H9 (cell line): ENCODE results near the gene CDH4. TPM values are rescaled to one million over a fixed set of nuclear protein-coding genes. Genes with fewer than 3 reads are reported as not detected.

ENCODE experiments used
- DNase-seq: peaks from one replicate; pipeline ENCODE4 v3.0.0-alpha.2; 2017
- H2AFZ ChIP-seq: one replicate; pipeline ENCODE4 v1.6.1; 2013; ENCODE audit warnings: mild to moderate bottlenecking, low read length, control low read depth, moderate library complexity
- H2AK5ac ChIP-seq: 2 replicates; pipeline ENCODE4 v1.6.1; 2013; ENCODE audit warnings: low read length, control low read depth, mixed read lengths; ENCODE audit not compliant: insufficient read length
- H2BK120ac ChIP-seq: one replicate; pipeline ENCODE4 v1.6.1; 2013; ENCODE audit warnings: low read depth, mild to moderate bottlenecking, low read length, control low read depth, inconsistent platforms; ENCODE audit not compliant: poor library complexity, severe bottlenecking
- H2BK12ac ChIP-seq: 2 replicates; pipeline ENCODE4 v1.6.1; 2013; ENCODE audit warnings: low read length, control low read depth, mixed read lengths, low read depth; ENCODE audit not compliant: insufficient read length
- H2BK15ac ChIP-seq: 2 replicates; pipeline ENCODE4 v1.6.1; 2013; ENCODE audit warnings: low read depth, low read length, control low read depth
- H2BK20ac ChIP-seq: one replicate; pipeline ENCODE4 v1.6.1; 2013; ENCODE audit warnings: low read depth, mild to moderate bottlenecking, low read length, control low read depth, inconsistent platforms; ENCODE audit not compliant: poor library complexity, severe bottlenecking
- H2BK5ac ChIP-seq: 2 replicates; pipeline ENCODE4 v1.6.1; 2013; ENCODE audit warnings: low read length, control low read depth, mixed read lengths; ENCODE audit not compliant: insufficient read length
- H3K14ac ChIP-seq: 2 replicates; pipeline ENCODE4 v1.6.1; 2013; ENCODE audit warnings: low read length, control low read depth; ENCODE audit not compliant: insufficient read depth
- H3K18ac ChIP-seq: 2 replicates; pipeline ENCODE4 v1.6.1; 2013; ENCODE audit warnings: low read depth, mild to moderate bottlenecking, mixed read lengths, low read length, control low read depth; ENCODE audit not compliant: insufficient read length
- H3K23ac ChIP-seq: 2 replicates; pipeline ENCODE4 v1.6.1; 2013; ENCODE audit warnings: low read length, control low read depth, mixed read lengths, low read depth; ENCODE audit not compliant: insufficient read length
- H3K23me2 ChIP-seq: 2 replicates; pipeline ENCODE4 v1.6.1; 2013; ENCODE audit warnings: low read depth, mild to moderate bottlenecking, mixed read lengths, low read length, control low read depth; ENCODE audit not compliant: insufficient read length, poor library complexity, severe bottlenecking
- H3K27ac ChIP-seq: 2 replicates; pipeline ENCODE4 v1.5.1; 2013; ENCODE audit warnings: low read length, control low read depth, mixed read lengths, low read depth; ENCODE audit not compliant: insufficient read length
- H3K27me3 ChIP-seq: 2 replicates; pipeline ENCODE4 v1.6.1; 2013; ENCODE audit warnings: low read length, control low read depth, inconsistent platforms; ENCODE audit not compliant: insufficient read depth
- H3K4ac ChIP-seq: 2 replicates; pipeline ENCODE4 v1.6.1; 2013; ENCODE audit warnings: low read depth, mild to moderate bottlenecking, control low read depth, inconsistent platforms, low read length, moderate library complexity
- H3K4me1 ChIP-seq: 2 replicates; pipeline ENCODE4 v1.6.1; 2013; ENCODE audit warnings: low read length, control low read depth, inconsistent platforms; ENCODE audit not compliant: insufficient read depth
- H3K4me2 ChIP-seq: 2 replicates; pipeline ENCODE4 v1.6.1; 2013; ENCODE audit warnings: low read length, control low read depth, mixed read lengths; ENCODE audit not compliant: insufficient read length, insufficient read depth
- H3K56ac ChIP-seq: 2 replicates; pipeline ENCODE4 v1.6.1; 2013; ENCODE audit warnings: low read depth, mild to moderate bottlenecking, mixed read lengths, low read length, control low read depth; ENCODE audit not compliant: insufficient read length
- H3K79me1 ChIP-seq: 2 replicates; pipeline ENCODE4 v1.6.1; 2013; ENCODE audit warnings: low read depth, mild to moderate bottlenecking, moderate library complexity, low read length, control low read depth, inconsistent platforms; ENCODE audit not compliant: insufficient read depth, poor library complexity, severe bottlenecking
- H3K79me2 ChIP-seq: 2 replicates; pipeline ENCODE4 v1.6.1; 2013; ENCODE audit warnings: low read length, control low read depth, inconsistent platforms; ENCODE audit not compliant: insufficient read depth
- H3K9ac ChIP-seq: 2 replicates; pipeline ENCODE4 v1.6.1; 2013; ENCODE audit warnings: low read length, control low read depth, mixed read lengths; ENCODE audit not compliant: insufficient read length; ENCODE audit errors: extremely low read depth
- H3K9me3 ChIP-seq: one replicate; pipeline ENCODE4 v1.6.1; 2013; ENCODE audit warnings: low read depth, low read length, inconsistent platforms; ENCODE audit not compliant: control insufficient read depth
- H3T11ph ChIP-seq: one replicate; pipeline ENCODE4 v1.6.1; 2013; ENCODE audit warnings: mild to moderate bottlenecking, low read length, control low read depth, inconsistent platforms
- H4K20me1 ChIP-seq: one replicate; pipeline ENCODE4 v1.6.1; 2013; ENCODE audit not compliant: control insufficient read depth, insufficient read length, insufficient read depth
- H4K5ac ChIP-seq: 2 replicates; pipeline ENCODE4 v1.6.1; 2013; ENCODE audit warnings: low read depth, mild to moderate bottlenecking, mixed read lengths, low read length, control low read depth; ENCODE audit not compliant: insufficient read length
- H4K8ac ChIP-seq: replicated peaks from 2 replicates; pipeline ENCODE4 v1.6.1; 2013; ENCODE audit warnings: low read length, control low read depth, mixed read lengths, low read depth; ENCODE audit not compliant: insufficient read length
- H4K91ac ChIP-seq: 2 replicates; pipeline ENCODE4 v1.6.1; 2013; ENCODE audit warnings: low read depth, mild to moderate bottlenecking, moderate library complexity, mixed read lengths, low read length, control low read depth; ENCODE audit not compliant: insufficient read length
- H3K27ac Mint-ChIP-seq, 3 experiments: 2 replicates in 2 of 3; 3 replicates in 1 of 3; pipeline ENCODE4 v1.8.0; 2020 to 2021; ENCODE audit warnings: mixed read lengths in 3 of 3, mild to moderate bottlenecking in 1 of 3, moderate library complexity in 1 of 3
- H3K27me3 Mint-ChIP-seq: 2 replicates; pipeline ENCODE4 v1.8.0; 2021; ENCODE audit warnings: low read depth, mild to moderate bottlenecking, moderate library complexity, mixed read lengths
- H3K36me3 Mint-ChIP-seq, 3 experiments: 2 replicates in 2 of 3; 3 replicates in 1 of 3; pipeline ENCODE4 v1.8.0; 2020 to 2021; ENCODE audit warnings: low read depth in 3 of 3, mixed read lengths in 3 of 3; ENCODE audit not compliant: insufficient read depth in 1 of 3
- H3K4me1 Mint-ChIP-seq, 2 experiments: 2 replicates each; pipeline ENCODE4 v1.8.0; 2020; ENCODE audit warnings: mixed read lengths in 2 of 2
- H3K4me3 Mint-ChIP-seq, 2 experiments: 2 replicates in 1 of 2; 3 replicates in 1 of 2; pipeline ENCODE4 v1.8.0; 2020 to 2021; ENCODE audit warnings: mild to moderate bottlenecking in 2 of 2, mixed read lengths in 2 of 2, moderate library complexity in 1 of 2
- H3K9me3 Mint-ChIP-seq, 2 experiments: 2 replicates in 1 of 2; 3 replicates in 1 of 2; pipeline ENCODE4 v1.8.0; 2020; ENCODE audit warnings: mild to moderate bottlenecking in 2 of 2, mixed read lengths in 2 of 2, moderate library complexity in 1 of 2
- WGBS: extraction: QIAGEN DNeasy Blood & Tissue Kit; methylation state at CpG from one replicate; pipeline ENCODE4 v1.1.7; 2013; ENCODE audit warnings: missing lambda C conversion rate, low lambda C conversion rate, mixed read lengths; ENCODE audit not compliant: insufficient read length; ENCODE audit errors: extremely low coverage; 5-methylcytosine and 5-hydroxymethylcytosine counted together
- total RNA-seq: library from RNA; stranded (reverse); gene quantifications from 2 replicates; pipeline ENCODE4 v1.2.1, GENCODE V29; 2021
- TF ChIP-seq, protein P1 (sequence below): fragments of 200-600 bp; sonication (generic); conservative IDR thresholded peaks from 3 replicates; pipeline ENCODE4 v1.8.0; 2021; ENCODE audit warnings: antibody characterized with exemption, mild to moderate bottlenecking

Gene CDH4
- total RNA-seq, 1 experiment from 2014 or later, result 3.0 TPM

DNA sequence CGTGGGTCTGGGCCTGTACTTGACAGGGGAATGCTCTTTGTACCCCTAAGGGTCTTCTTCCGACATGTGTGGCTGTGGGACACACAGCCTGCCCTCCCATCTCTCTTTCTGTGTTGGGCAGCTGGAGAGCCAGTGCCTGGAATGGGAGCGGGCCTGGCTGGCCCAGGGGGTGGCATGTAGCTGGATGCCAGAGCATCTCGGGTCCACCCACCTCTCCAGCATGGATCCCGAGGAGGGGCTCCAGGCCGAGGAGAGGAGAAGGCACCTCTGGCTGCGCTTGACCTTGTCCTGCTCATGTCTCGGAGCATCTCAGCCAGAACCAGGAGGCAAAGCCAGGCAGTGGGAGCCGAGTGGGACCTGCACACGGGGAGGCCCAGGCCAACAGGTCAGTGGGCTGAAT, 16.0 kb downstream of the CDH4 start:
- H3K9me3 ChIP-seq, result no peaks in the 10 kb centered on the region
- no peak overlapping the region for H3K4me3 Mint-ChIP-seq
- DNase-seq, result no peak
- no peak overlapping the region for H3K27ac Mint-ChIP-seq
- H2AFZ ChIP-seq, result no peak overlapping the region
- TF ChIP-seq, protein P1, sequence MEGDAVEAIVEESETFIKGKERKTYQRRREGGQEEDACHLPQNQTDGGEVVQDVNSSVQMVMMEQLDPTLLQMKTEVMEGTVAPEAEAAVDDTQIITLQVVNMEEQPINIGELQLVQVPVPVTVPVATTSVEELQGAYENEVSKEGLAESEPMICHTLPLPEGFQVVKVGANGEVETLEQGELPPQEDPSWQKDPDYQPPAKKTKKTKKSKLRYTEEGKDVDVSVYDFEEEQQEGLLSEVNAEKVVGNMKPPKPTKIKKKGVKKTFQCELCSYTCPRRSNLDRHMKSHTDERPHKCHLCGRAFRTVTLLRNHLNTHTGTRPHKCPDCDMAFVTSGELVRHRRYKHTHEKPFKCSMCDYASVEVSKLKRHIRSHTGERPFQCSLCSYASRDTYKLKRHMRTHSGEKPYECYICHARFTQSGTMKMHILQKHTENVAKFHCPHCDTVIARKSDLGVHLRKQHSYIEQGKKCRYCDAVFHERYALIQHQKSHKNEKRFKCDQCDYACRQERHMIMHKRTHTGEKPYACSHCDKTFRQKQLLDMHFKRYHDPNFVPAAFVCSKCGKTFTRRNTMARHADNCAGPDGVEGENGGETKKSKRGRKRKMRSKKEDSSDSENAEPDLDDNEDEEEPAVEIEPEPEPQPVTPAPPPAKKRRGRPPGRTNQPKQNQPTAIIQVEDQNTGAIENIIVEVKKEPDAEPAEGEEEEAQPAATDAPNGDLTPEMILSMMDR, result no peak
- H3K4me2 ChIP-seq, result no peak overlapping the region
- H2BK5ac ChIP-seq, result no peak overlapping the region
- H3K9ac ChIP-seq, result no peak overlapping the region
- H3K14ac ChIP-seq, result peak overlapping the region; percentile 24; the same call in 1 of the 2 replicates
- H4K20me1 ChIP-seq, result no peaks in the 10 kb centered on the region
- no peak overlapping the region for H2BK20ac ChIP-seq
- peaks cover 26 to 30% of the 10 kb centered on the region in 2 experiments for H3K4me1 Mint-ChIP-seq
- H3K4me1 ChIP-seq, result no peaks in the 10 kb centered on the region
- H4K8ac ChIP-seq, result no peak overlapping the region
- H4K5ac ChIP-seq, result no peak overlapping the region
- H3K27ac ChIP-seq, result no peak overlapping the region
- no peak overlapping the region for H2BK120ac ChIP-seq
- no peak overlapping the region for H2AK5ac ChIP-seq
- no peak overlapping the region for H3K56ac ChIP-seq
- H2BK15ac ChIP-seq, result no peak overlapping the region
- H3K79me2 ChIP-seq, result no peaks in the 10 kb centered on the region
- no peak overlapping the region for H3K23ac ChIP-seq
- no peak overlapping the region for H2BK12ac ChIP-seq
- no peak overlapping the region for H3K18ac ChIP-seq
- H3K79me1 ChIP-seq, result no peaks in the 10 kb centered on the region
- H3K23me2 ChIP-seq, result no peaks in the 10 kb centered on the region
- WGBS, result no CpG with 5 or more reads among the region's 10 CpGs
- H3K9me3 Mint-ChIP-seq, result peaks cover 0 to 3% of the 10 kb centered on the region in 2 experiments; a peak in 2 of 5 replicates
- H3T11ph ChIP-seq, result no peak overlapping the region
- no peak overlapping the region for H4K91ac ChIP-seq
- peaks cover 33% of the 10 kb centered on the region for H3K27me3 Mint-ChIP-seq
- no peaks in the 10 kb centered on the region; the same call in 1 of the 2 replicates for H3K27me3 ChIP-seq
- H3K36me3 Mint-ChIP-seq, result peaks cover 0 to 14% (median 8%) of the 10 kb centered on the region in 3 experiments; a peak in 6 of 7 replicates
- H3K4ac ChIP-seq, result no peak overlapping the region
